Muscle of back (tissue), 11 donors: ENCODE data around the gene RHOU. TPM values are rescaled to one million over a fixed set of nuclear protein-coding genes. Genes with fewer than 3 reads are reported as not detected.
A peak's percentile ranks its signal among the peaks of the same experiment; 100 is the strongest.
"Not testable (repeated sequence)": the region's sequence is repeated elsewhere in the genome, so short reads cannot be mapped to it uniquely, and the experiment has no call there.

ENCODE experiments used
- DNase-seq, 3 donors: peaks; one replicate each; pipeline versions ENCODE4 v3.0.0 to v3.0.0-alpha.2; 2013
- polyA plus RNA-seq, 10 donors: library from polyadenylated mRNA; unstranded; fragments of 120-200 nt; gene quantifications; one replicate each; pipeline ENCODE4 v1.2.1, GENCODE V29; 2013; ENCODE audit not compliant: insufficient read length in 10 of 10

The RHOU gene
- polyA plus RNA-seq, 10 donors: 18.9 to 23.9 (median 21.2) TPM

DNA sequence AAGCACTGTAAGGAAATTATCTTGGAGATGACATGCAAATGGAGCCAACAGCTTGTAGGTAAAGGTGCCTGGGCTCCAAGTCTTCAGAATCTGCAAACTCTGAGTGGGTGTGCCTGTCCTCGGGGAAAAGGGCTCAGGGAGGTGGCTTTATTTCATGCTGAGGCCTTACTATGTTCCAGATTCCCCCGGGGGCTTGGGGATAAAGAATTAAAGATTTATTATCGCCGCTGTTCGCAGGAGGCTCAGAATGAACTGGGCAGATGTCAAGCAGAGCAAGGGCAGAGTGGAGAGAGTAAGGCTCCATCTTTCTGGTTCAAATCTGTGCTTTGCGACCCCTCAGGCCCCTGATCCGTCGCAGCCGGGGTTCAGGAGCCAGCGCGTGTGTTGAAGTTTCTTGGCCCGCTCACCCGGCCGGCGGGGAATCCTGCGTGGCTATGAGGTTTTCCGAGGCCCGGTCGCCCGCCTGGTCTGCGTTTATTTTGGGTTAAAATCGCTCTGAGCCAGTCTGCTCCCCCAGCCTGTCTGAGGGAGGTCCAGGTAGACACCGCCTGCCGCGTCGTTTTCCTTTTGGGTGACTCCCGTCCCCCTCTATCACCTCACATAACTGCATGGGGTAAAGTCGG is 19.5 kb downstream of the RHOU start:
- DNase-seq: no peak

DNA sequence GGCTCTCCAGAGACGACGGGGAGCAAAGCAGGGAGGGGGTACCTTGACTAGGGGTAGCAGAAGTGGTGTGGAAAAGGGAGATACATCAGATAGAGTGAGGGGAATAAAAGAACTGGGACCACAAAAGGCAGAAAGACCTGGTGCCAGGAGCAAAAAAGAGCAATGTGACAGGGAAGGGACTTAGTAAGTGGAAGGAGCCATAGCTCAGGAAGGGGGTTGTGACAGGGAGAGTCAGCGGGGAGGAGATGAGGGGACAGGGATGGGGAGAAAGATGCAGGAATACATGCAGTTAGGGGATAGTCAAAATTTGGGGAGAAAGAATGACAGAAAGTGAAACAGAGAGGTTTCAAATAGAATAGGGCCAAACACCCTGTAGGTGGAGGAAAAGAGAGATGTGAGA is 20.5 kb downstream of the RHOU start:
- no peak for DNase-seq

DNA sequence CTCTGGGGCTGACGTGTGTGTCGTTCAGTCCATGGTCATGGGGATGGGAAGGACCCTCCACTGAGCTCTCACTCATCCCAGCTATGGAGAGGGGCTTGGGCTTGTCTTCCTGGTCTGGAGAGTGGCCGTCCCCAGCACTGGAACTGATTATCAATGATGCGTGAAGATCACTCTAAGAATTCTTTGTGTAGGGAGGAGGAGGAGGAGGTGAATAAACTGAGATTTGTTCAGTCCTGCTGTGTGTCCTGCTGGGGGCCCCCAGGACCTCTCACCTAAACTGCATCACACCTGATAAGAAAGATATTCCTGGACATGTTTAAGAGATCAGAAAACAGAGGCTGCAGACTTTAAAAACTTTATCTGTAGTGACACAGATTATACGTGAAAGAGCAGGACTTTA is 21.2 kb downstream of the RHOU start:
- no peak for DNase-seq

DNA sequence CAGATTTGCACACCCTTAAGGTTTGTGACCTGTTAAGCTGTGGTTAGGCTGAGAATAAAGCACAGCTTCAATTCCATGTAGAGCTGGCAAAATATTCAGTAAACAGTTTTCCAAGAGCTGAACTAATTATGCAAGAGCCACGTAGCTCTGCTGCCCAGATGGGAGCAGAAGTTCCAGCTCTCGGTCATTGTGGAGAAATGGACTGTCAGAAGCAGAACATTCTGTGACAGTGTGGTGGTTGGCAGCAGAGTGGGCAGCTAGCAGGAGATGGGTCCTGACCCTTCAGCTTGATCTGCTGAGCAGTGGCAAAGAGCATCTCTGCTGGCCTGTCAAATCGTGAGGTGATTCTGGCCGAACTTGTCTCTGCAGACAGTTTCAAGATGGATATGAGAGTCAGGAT is 23.2 kb downstream of the RHOU start:
- DNase-seq: no peak

DNA sequence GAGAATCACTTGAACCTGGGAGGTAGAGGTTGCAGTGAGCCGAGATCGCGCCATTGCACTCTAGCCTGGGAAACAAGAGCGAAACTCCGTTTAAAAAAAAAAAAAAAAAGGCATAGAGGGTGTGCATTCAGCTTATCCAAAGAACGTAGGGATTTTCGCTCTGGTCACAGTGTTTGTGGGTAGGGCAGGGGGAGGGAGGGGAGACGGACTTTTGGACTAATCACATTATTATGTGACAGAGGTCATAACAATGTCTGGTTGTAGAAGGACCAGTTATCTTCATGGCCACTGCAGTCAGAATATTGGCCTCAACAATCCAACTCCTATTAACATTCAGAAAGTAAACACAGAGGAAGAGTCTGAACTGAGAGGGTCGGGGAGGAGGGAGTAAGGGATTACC is 25.7 kb downstream of the RHOU start:
- DNase-seq: no peak

DNA sequence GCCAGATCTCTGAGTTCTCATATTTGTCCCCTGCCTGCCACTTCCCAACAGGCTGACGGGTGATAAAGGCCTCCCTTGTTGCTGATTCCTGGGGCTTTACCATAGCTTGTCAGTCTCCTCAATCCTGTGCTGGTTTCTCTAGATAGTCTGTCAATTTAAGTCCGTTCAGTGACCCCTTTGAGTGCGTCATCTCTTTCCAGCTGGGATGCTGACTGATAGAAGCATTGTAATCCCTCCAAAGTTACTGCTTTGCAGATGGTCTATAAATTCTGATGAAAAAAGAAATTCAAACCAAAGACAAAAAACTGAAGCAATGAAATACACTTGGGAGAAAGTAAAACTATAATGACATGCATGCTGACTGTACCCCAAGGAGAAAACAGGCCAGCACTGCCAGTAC is 28.3 kb downstream of the RHOU start:
- DNase-seq: peak; percentile 12 to 70 (median 19)

DNA sequence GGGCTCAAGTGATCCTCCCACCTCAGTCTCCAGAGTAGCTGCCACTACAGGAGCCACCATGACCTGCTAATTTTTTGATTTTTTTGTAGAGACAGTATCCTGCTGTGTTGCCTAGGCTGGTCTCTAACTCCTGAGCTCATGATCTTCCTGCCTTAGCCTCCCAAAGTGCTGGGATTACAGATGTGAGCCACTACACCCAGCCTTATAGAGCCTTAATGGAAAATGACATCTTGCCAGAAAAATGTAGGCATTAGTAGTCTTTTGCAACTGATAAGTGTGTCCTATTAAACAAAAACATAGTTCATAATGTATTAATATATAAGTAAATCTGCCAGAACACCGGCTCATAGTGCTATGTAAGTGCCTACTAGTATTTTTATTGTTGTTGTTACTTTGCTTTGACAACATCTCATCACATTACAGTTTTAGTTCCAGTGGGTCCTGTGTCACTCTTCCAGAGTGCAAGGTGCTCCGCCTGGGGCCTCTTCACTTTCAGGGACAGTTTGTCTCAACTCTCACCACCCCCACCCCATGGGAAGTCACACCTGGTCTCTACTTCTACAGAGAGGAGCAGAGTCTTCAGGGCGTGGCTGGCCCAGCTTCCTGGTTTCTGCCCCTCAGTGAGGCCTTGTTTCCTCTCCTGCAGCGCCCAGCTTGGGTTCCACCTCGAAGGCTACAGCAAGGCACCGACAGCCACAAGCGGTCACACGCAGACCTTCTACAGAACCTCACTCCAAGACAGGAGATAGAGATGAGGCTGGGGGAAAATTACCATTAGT is 30.1 kb downstream of the RHOU start:
- no peak for DNase-seq

DNA sequence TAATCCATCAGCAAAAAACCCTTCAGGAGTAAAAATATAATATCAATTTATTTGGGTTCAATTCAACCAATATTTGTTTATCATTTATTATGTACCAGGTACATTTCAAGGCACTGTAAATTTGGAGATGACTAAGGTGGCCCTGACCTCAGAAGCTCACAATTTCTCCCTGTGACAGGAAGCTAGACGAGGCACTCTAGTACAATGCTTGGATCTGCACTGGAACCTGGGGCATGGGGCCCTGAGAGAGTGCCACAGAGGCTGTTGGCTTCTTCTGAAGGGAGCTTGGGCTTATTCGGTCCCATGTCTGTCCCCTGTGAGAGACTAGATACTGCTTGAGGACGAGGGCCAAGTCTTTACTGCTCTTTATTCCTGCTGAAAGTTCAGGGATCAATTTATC is 31.5 kb downstream of the RHOU start:
- no peak for DNase-seq

DNA sequence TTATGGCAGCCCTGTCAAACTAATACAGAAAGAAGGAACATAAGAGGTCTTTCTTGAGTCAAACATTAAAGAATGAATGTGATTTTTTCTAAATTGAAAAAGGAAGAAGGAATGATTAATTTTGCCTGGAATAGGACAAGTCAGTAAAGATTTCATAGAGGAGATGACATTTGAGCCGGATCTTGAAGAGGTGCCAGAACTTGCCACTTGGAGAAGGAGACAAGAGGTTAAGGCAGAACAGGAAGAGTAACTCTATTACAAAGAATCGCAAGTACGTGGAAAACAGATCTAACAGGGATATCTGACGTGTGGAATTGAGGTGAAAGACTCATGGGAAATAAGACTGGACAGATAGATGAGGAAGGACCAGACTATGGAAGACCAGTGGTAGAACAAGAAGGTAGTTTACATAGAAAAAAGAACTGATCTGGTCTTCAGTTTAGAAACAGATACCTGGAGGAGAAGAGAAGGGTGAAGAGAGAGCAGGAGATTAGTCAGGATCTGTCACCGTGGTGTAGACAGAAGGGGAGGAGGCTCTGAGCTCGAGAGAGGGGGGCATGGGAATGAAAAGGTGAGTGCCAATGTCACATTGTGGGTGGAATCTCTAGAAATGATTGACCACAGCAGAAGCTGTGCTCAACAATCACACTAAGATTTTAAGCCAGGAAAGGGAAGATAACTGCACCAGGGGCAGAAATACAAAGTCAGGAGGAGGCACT is 32.5 kb downstream of the RHOU start:
- DNase-seq: no peak

DNA sequence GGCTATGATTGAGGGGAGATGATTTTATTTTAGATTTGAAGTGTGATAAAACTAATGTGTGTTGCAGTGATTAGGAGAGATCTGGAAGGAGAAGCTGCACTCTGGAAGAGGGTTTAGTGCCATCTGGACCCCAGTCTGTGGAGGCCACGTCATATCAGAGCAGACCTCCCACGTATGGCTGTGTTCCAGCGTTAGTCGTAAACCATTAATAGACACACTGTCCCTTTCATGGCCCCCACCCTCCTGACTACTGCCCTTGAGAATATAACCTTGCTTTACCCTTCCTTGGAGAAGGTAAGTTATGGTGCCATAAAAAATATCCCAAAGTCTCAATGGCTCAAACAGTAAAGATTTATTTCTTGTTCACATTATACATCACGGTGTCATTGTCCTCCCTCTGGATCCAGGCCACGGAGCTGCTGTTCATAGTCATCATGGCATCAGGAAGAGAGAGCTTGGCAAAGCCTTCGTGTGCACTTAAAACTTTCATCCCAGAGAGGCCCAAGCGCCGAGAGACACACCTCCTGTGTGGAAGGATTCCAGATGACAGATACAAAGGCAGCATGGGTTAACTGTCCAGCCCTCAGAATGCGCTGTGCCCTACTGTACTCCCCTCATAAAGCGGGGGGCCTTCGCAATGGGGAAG is 33.2 kb downstream of the RHOU start:
- DNase-seq: no peak

DNA sequence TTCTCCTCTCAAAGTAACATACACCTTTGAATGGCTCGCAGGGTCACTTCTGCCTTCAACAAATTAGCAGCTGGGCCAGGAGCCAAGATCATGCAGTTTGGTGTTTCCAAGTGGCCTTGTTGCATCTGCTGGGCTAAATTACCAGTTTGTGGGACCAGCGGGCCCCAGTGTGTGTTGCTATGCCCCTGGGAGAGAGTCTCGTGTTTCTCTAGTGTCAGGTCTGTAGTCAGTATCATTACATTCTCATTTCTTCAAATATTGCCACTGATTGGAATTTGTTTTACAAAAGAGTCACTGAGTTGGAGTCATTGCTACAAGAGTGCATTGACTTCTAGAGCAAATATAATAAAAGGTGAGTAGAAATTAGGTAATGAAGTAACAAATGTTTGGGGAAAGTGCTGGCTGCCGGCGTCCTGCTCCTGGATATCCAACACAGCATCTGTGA is 35.5 kb downstream of the RHOU start:
- DNase-seq: no peak

DNA sequence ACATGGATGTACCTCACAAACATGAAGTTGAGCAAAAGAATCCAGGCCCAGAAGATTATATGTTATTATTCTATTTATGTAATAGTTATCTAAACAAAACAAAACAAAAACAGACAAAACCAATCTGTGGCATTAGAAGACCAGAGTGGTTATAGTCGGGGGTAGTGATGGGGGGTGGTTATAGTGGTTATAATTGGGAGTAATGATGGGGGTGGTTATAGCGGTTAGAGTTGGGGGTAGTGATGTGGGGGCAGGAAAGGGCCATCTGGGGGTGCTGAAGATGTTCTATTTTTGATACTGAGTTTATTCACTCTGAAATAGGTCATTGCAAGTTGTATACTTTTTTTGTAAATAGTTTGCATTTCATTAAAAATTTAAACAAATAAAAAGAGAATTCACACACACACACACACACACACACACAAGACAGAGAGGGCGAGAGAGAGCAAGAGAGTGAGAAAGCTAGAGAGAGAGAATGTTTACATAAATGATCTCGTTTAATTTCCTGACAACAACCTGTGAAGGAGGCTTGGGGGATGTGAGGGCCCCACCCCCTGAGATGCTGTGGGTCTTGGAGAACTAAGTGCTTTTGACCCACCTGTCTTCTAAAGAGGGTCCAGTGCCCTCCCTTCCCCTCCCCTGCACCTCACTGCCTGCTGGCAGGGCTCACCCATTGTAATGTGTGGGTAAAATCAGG is 37.4 kb downstream of the RHOU start:
- DNase-seq: no peak

DNA sequence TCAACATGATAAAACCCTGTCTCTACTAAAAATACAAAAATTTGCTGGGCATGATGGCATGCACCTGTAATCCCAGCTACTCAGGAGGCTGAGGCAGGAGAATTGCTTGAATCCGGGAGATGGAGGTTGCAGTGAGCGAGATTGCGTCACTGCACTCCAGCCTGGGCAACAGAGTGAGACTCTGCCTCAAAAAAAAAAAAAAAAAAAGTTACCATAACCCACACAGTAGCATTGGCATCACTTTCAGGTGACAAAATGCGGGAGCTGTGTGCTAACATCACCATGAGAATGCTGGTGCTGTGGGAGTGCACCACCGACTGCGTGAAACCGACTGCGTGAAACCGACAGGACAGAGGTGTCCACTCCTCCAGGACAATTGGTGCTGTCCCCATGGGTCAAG is 40.7 kb downstream of the RHOU start:
- not testable (repeated sequence) for DNase-seq

DNA sequence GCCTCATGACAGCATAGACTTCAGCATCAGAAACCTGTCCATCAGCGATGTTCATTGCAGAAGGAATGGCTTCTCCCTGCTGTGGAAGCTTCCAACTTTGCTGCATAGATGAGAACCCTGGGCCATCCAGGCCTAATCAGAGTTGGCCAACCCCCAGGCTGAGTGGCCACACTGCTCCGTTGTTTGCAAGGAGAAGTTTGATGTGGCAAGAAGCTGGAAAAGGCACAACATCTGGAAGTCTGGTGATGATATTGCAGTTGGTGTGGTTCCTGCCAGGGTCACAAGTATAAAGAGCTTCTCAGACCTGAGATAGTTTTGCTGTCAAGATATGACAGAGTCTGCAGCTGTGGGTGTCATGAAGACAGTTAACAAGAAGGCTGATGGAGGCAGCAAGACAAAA is 41.2 kb downstream of the RHOU start:
- no peak for DNase-seq

DNA sequence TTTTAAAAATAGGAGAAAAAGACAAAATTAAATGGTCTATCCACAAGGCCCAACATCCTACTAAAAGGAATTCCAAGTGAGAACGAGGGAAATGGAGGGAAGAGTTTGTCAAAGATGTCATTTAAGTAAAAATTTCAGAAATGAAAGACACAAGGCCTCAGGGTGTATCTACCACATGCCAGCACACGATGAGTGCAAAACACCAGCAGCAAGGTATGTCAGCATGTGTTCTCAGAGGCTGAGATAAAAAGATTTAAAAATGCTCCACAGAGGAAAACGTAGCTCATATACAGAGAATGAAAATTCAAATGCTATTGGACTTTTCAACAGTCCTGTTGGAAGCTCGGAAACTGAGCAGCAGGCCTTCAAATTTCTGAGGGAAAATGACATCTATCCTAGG is 42.0 kb downstream of the RHOU start:
- DNase-seq: no peak

DNA sequence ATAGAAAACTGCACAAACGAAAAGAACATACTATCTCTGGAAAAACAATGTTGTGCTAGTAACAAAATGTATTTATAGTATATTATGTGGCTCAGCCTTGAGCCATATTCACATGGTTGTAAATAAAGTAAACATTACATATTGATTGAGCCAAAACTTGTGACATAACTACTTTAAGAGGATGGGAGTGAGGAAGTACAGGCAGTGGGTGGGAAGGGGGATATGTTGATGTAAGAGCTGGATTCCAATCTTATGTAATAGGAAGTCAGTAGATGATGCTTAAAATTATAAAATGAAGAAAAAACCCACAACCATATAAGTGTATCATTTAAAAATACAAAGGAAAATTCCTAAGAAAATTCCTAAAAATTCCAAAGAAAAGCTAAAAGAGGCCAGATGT is 42.7 kb downstream of the RHOU start:
- no peak for DNase-seq

DNA sequence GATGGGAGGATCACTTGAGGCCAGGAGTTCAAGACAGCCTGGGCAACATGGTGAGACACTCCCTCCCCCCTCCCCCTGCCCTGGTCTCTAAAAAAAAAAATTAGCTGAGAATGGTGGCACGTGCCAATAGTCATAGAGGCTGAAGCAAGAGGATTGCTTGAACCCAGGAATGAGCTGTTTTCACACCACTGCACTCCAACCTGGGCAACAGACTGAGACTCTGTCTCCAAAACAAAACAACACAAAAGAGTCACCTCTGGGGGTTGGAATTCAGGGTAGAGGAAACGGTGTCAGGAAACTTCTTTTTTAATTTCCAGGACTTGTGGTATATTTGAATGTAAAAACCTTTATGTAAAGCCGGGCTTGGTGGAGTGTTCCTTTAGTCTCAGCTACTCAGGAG is 43.2 kb downstream of the RHOU start:
- DNase-seq: no peak

DNA sequence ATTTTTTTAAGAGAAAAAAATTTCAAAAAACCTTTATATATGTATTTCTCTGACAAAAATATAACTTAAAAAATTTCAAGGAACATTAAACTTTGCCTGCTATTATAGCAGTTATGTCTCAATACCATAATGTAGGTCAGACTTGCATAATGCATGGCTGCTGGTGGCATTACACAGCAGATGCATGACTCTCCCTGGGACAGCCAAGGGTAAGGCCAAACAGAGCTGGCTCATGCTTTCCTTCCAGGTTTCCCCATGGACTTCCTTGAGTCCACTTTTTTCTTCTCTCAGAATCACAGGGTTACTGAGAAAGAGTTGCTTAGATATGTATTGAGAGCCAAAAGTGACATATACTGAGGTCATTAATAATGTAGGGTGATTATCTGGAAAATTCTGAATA is 43.7 kb downstream of the RHOU start:
- no peak for DNase-seq

DNA sequence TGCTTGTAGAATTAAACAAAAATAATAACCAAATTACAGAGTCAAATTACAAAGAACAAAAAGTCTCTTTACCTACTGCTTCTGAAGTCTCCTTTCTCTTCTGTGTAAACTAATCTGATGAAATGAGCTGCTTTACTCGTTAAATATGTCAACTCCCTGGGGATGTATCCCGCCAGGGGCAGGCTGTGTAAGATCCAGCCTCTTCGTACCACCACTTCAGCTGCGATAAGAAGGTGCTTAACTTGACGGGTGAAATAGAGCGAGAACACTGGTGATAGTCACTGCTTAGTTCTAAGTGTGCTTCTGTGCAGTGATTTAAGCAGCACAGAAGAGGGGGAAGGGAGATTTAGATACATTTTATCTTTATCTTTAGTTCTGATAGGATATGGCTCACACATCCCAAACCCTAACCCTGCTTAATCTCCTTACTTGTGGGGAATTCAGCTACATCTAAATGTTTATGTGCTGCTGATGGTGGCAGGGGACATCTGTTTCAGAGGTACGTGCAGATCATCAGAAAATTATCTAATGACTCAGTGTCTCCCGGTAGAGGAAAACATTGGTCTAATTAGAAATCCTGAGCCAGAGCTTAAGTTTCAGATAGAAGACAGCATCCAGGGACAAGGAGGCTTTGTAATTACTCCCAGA is 46.0 kb downstream of the RHOU start:
- DNase-seq: peak in 2 of 3 donors; percentile 31 to 37

DNA sequence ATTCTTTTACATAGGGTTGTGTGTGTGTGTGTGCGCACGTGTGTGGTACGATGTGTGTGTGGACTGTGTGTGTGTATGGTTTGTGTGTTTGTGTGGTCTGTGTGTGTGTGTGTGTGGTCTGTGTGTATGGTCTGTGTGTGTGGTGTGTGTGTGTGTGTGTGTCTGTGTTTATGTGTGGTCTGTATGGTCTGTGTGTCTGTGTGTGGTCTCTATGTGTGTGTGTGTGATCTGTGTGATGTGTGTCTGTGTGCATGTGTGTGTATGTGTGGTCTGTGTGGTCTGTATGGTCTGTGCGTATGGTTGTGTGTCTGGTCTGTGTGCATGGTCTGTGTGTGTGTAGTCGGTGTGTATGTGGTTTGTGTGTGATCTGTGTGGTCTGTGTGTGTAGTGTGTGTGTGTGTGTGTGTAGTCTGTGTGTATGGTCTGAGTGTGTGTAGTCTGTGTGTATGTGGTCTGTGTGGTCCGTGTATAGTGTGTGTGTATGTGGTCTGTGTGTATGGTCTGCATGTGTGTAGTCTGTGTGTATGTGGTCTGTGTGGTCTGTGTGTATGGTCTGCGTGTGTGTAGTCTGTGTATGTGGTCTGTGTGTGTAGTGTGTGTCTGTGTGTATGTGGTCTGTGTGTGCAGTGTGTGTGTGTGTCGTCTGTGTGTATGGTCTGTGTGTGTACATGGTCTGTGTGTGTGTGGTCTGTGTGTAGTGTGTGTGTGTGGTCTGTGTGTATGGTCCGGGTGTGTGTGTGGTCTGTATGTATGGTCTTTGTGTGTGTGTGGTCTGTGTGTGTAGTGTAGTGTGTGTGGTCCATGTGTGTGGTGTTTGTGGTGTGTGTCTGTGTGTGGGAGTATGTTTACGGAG is 46.8 kb downstream of the RHOU start:
- DNase-seq: no peak
